ENCODE measurements around the gene NFIB.

GRCh38 chr9:14186096-14186495 is 127.8 kb downstream of the NFIB start:
- no peak for TF ChIP-seq FOXJ3 (CRISPR knock-in tag; IDR thresholded peaks at IDR 0.05; ENCODE audit: borderline replicate concordance)
- TF ChIP-seq CTCF (IDR thresholded peaks at IDR 0.05) = no peak
- TF ChIP-seq TCF7 (CRISPR knock-in tag; IDR thresholded peaks at IDR 0.05; ENCODE audit: low read depth) = no peak
- TF ChIP-seq MAX (CRISPR knock-in tag; IDR thresholded peaks at IDR 0.05) = no peak
- TF ChIP-seq USF2 (CRISPR knock-in tag; IDR thresholded peaks at IDR 0.05) = no peak
- no peak for TF ChIP-seq ZBTB43 (CRISPR knock-in tag; IDR thresholded peaks at IDR 0.05)
- no peak for TF ChIP-seq NR2C2 (CRISPR knock-in tag; IDR thresholded peaks at IDR 0.05)
